SK-N-SH (cell line): ENCODE measurements around the gene AGRN. TPM values are rescaled to one million over a fixed set of nuclear protein-coding genes. Genes with fewer than 3 reads are reported as not detected.

Source experiments
- CTCF ChIA-PET: fragments of 300-600, 350-600 bp; formaldehyde crosslinking; extraction: SDS; loops from one replicate; lab custom pipeline; 2021; lab: Yijun Ruan, JAX
- POLR2A ChIA-PET: fragments of 350-600 bp; sonication (Branson Sonifier 250); formaldehyde crosslinking; extraction: SDS; loops from one replicate; lab custom pipeline; 2020; ENCODE audit warnings: antibody characterized with exemption, inconsistent platforms; lab: Yijun Ruan, JAX
- DNase-seq: peaks from one replicate; pipeline ENCODE4 v3.0.0; 2012
- H2AFZ ChIP-seq: fragments of 200-600 bp; sonication (generic); 2 replicates; pipeline ENCODE4 v1.8.1; 2016; ENCODE audit warnings: antibody characterized with exemption, mild to moderate bottlenecking, low read depth
- H3F3A ChIP-seq: fragments of 200-600 bp; sonication (generic); replicated peaks from 2 replicates; pipeline ENCODE3; 2016; ENCODE audit warnings: antibody characterized with exemption, mild to moderate bottlenecking; ENCODE audit not compliant: insufficient read depth
- H3K27ac ChIP-seq, 2 experiments: fragments of 200-500 bp in 1 of 2; fragments of 200-600 bp in 1 of 2; sonication (Bioruptor generic) in 1 of 2; sonication (generic), shearing (Covaris generic) in 1 of 2; 2 replicates each; pipeline versions ENCODE4 v1.5.1 to v1.6.1; 2014 to 2016; ENCODE audit warnings: low read depth in 2 of 2, inconsistent platforms in 1 of 2, low read length in 1 of 2, mild to moderate bottlenecking in 1 of 2, mixed read lengths in 1 of 2
- H3K27me3 ChIP-seq: fragments of 200-600 bp; sonication (generic), shearing (Covaris generic); 2 replicates; pipeline ENCODE4 v1.6.1; 2016; ENCODE audit warnings: mixed run types; ENCODE audit not compliant: insufficient read depth
- H3K36me3 ChIP-seq, 2 experiments: fragments of 200-500 bp in 1 of 2; fragments of 200-600 bp in 1 of 2; sonication (Bioruptor generic) in 1 of 2; sonication (generic) in 1 of 2; replicated peaks in 1 of 2; 2 replicates each; pipeline versions ENCODE3 to v1.5.1; 2014 to 2016; ENCODE audit warnings: low read length in 1 of 2, mild to moderate bottlenecking in 1 of 2; ENCODE audit not compliant: insufficient read depth in 2 of 2, control insufficient read depth in 1 of 2
- H3K4me1 ChIP-seq, 2 experiments: fragments of 200-500 bp in 1 of 2; fragments of 200-600 bp in 1 of 2; sonication (Bioruptor generic) in 1 of 2; sonication (generic), shearing (Covaris generic) in 1 of 2; 2 replicates each; pipeline versions ENCODE4 v1.5.1 to v1.6.1; 2014 to 2016; ENCODE audit warnings: low read depth in 1 of 2, low read length in 1 of 2, mixed run types in 1 of 2; ENCODE audit not compliant: insufficient read depth in 2 of 2, control insufficient read depth in 1 of 2
- H3K4me2 ChIP-seq: fragments of 200-600 bp; sonication (generic), shearing (Covaris generic); 2 replicates; pipeline ENCODE4 v1.6.1; 2017; ENCODE audit warnings: mixed run types
- H3K4me3 ChIP-seq, 2 experiments: fragments of 200-500 bp in 1 of 2; fragments of 200-600 bp in 1 of 2; sonication (Bioruptor generic) in 1 of 2; sonication (generic), shearing (Covaris generic) in 1 of 2; 2 replicates each; pipeline versions ENCODE4 v1.5.1 to v1.8.1; 2014 to 2016; ENCODE audit warnings: low read depth in 2 of 2, inconsistent platforms in 1 of 2, low read length in 1 of 2, mild to moderate bottlenecking in 1 of 2, mixed read lengths in 1 of 2, moderate library complexity in 1 of 2
- H3K79me2 ChIP-seq: fragments of 200-600 bp; sonication (generic); 2 replicates; pipeline ENCODE4 v1.8.1; 2017; ENCODE audit warnings: mild to moderate bottlenecking; ENCODE audit not compliant: insufficient read depth
- H3K9ac ChIP-seq: fragments of 200-600 bp; sonication (generic); 2 replicates; pipeline ENCODE4 v1.6.1; 2017; ENCODE audit warnings: mixed run types
- H3K9me2 ChIP-seq: fragments of 200-600 bp; sonication (generic); 2 replicates; pipeline ENCODE4 v1.6.1; 2017; ENCODE audit warnings: mixed run types
- H3K9me3 ChIP-seq: fragments of 200-600 bp; sonication (generic); 2 replicates; pipeline ENCODE4 v1.6.1; 2017; ENCODE audit warnings: mixed run types, mild to moderate bottlenecking, moderate library complexity
- H4K20me1 ChIP-seq: fragments of 200-600 bp; sonication (generic); 2 replicates; pipeline ENCODE4 v1.6.1; 2017; ENCODE audit warnings: mild to moderate bottlenecking, mixed run types; ENCODE audit not compliant: insufficient read depth
- CTCF ChIP-seq: fragments of 200-600 bp; sonication (generic); IDR thresholded peaks from 2 replicates; pipeline ENCODE4 v1.6.1; 2017; ENCODE audit warnings: antibody characterized with exemption, mild to moderate bottlenecking, moderate library complexity
- ELF1 ChIP-seq: IDR thresholded peaks from 2 replicates; pipeline ENCODE4 v1.4.0; 2012
- EP300 ChIP-seq, 2 experiments: IDR thresholded peaks; 2 replicates each; pipeline versions ENCODE4 v1.4.0 to v1.6.1; 2012; ENCODE audit warnings: borderline replicate concordance in 1 of 2, low read depth in 1 of 2, low read length in 1 of 2
- EZH2phosphoT487 ChIP-seq: fragments of 200-600 bp; sonication (generic); IDR thresholded peaks from 2 replicates; pipeline ENCODE4 v1.6.1; 2017; ENCODE audit warnings: low read depth, mixed run types, mild to moderate bottlenecking, antibody characterized with exemption, moderate library complexity, borderline replicate concordance
- FOXJ3 ChIP-seq: sonication (generic); formaldehyde crosslinking; IDR thresholded peaks from 2 replicates; pipeline ENCODE4 v1.5.1; 2020; ENCODE audit warnings: mild to moderate bottlenecking, missing genetic modification reagents
- IRF3 ChIP-seq: fragments of 150-350 bp; IDR thresholded peaks from 2 replicates; pipeline ENCODE4 v1.6.1; 2016; ENCODE audit warnings: mild to moderate bottlenecking, low read depth, low read length
- JUND ChIP-seq: IDR thresholded peaks from 2 replicates; pipeline ENCODE4 v1.4.0; 2012
- MXI1 ChIP-seq: IDR thresholded peaks from 2 replicates; pipeline ENCODE4 v1.6.1; 2012; ENCODE audit warnings: mild to moderate bottlenecking, low read depth, low read length, improper control_type of control experiment
- RAD21 ChIP-seq: IDR thresholded peaks from 2 replicates; pipeline ENCODE4 v1.6.1; 2012; ENCODE audit warnings: mild to moderate bottlenecking, low read length
- RCOR1 ChIP-seq: fragments of 150-350 bp; IDR thresholded peaks from 2 replicates; pipeline ENCODE4 v1.6.1; 2017; ENCODE audit warnings: antibody characterized with exemption, low read length
- RXRA ChIP-seq: IDR thresholded peaks from 2 replicates; pipeline ENCODE4 v1.4.0; 2012; ENCODE audit warnings: low read depth, mild to moderate bottlenecking, borderline replicate concordance
- SIN3A ChIP-seq: IDR thresholded peaks from 2 replicates; pipeline ENCODE4 v1.6.1; 2012; ENCODE audit warnings: low read depth, mild to moderate bottlenecking, low read length, moderate library complexity, borderline replicate concordance
- SMC3 ChIP-seq: IDR thresholded peaks from 2 replicates; pipeline ENCODE4 v1.6.1; 2012; ENCODE audit warnings: low read depth, low read length, improper control_type of control experiment
- TCF12 ChIP-seq: IDR thresholded peaks from 2 replicates; pipeline ENCODE4 v1.4.0; 2012
- USF2 ChIP-seq: fragments of 150-350 bp; IDR thresholded peaks from 2 replicates; pipeline ENCODE4 v1.6.1; 2017; ENCODE audit warnings: antibody characterized with exemption, low read length, low read depth, borderline replicate concordance
- WGBS: methylation state at CpG from one replicate; pipeline ENCODE4 v1.1.6; 2017; ENCODE audit warnings: low lambda C conversion rate; 5-methylcytosine and 5-hydroxymethylcytosine counted together
- polyA plus RNA-seq, 3 experiments: library from polyadenylated mRNA; depleted of rRNA; stranded (reverse); fragments of >200 nt; gene quantifications; 2 replicates each; pipeline ENCODE4 v1.2.3, GENCODE V29; 2012
- TF ChIP-seq, protein P1 (sequence below): IDR thresholded peaks from 2 replicates; pipeline ENCODE4 v1.4.0; 2012; ENCODE audit warnings: low read depth

The AGRN gene
- polyA plus RNA-seq, 1 of the 3 experiments (the other 2 are of a cell fraction) = 31.6 TPM

- H3K9me3 ChIP-seq = no peaks in the 10 kb centered on the region
- WGBS = 84% methylated on average over 9 of the region's 57 CpGs
- no peaks in the 10 kb centered on the region for H3K79me2 ChIP-seq
- H3K27me3 ChIP-seq = no peaks in the 10 kb centered on the region
- no peak overlapping the region for H3K27ac ChIP-seq
- no peak for DNase-seq
- H3K9ac ChIP-seq = no peak overlapping the region
- ChIA-PET CTCF (interaction anchor here (1.1 to 1.8 kb wide), 3 partner anchors 12 to 47 kb away, joined by 3 to 5 read pairs (median 3); no protein-coding TSS in a partner anchor), POLR2A (no interaction called here)
- H2AFZ ChIP-seq = no peak overlapping the region
- no peaks in the 10 kb centered on the region for H4K20me1 ChIP-seq
- H3K36me3 ChIP-seq = peaks cover 0 to 24% of the 10 kb centered on the region in 2 experiments
- H3K9me2 ChIP-seq = no peaks in the 10 kb centered on the region
- no peaks in the 10 kb centered on the region for H3F3A ChIP-seq
- no peak overlapping the region for H3K4me3 ChIP-seq
- no peak overlapping the region for H3K4me2 ChIP-seq
- H3K4me1 ChIP-seq = no peaks in the 10 kb centered on the region
- no peak for TF ChIP-seq JUND
- no peak for TF ChIP-seq RCOR1
- TF ChIP-seq USF2 = no peak
- TF ChIP-seq CTCF = no peak
- no peak for TF ChIP-seq EZH2phosphoT487
- no peak for TF ChIP-seq RAD21
- no peak for TF ChIP-seq ELF1
- TF ChIP-seq SIN3A = no peak
- TF ChIP-seq IRF3 = no peak
- TF ChIP-seq, protein P1, sequence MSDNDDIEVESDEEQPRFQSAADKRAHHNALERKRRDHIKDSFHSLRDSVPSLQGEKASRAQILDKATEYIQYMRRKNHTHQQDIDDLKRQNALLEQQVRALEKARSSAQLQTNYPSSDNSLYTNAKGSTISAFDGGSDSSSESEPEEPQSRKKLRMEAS = no peak
- TF ChIP-seq FOXJ3 (CRISPR knock-in tag) = no peak
- no peak for TF ChIP-seq TCF12
- TF ChIP-seq SMC3 = no peak
- no peak for TF ChIP-seq RXRA
- no peak for TF ChIP-seq EP300 (IDR thresholded peaks at IDR 0.05; ENCODE audit: borderline replicate concordance in 1 of 2, low read depth in 1 of 2, low read length in 1 of 2)
- TF ChIP-seq MXI1 = no peak
Measured at GRCh38 chr1:1049318-1050165, 29.6 kb downstream of the AGRN start.
